Head of caudate nucleus (tissue), 42 donors: Measurements from ENCODE around the gene FAM83E.

ENCODE experiments used
- DNase-seq, 42 donors: peaks; one replicate each; pipeline versions ENCODE4 v3.0.0 to v3.0.0-alpha.2; 2020 to 2021; ENCODE audit warnings: mixed read lengths in 7 of 42
- intact Hi-C: fragments of 100-400 bp; cut with DNase I; formaldehyde crosslinking; loops from one replicate; pipeline ENCODE4 v1.15.0; 2022

FAM83E gene

DNA sequence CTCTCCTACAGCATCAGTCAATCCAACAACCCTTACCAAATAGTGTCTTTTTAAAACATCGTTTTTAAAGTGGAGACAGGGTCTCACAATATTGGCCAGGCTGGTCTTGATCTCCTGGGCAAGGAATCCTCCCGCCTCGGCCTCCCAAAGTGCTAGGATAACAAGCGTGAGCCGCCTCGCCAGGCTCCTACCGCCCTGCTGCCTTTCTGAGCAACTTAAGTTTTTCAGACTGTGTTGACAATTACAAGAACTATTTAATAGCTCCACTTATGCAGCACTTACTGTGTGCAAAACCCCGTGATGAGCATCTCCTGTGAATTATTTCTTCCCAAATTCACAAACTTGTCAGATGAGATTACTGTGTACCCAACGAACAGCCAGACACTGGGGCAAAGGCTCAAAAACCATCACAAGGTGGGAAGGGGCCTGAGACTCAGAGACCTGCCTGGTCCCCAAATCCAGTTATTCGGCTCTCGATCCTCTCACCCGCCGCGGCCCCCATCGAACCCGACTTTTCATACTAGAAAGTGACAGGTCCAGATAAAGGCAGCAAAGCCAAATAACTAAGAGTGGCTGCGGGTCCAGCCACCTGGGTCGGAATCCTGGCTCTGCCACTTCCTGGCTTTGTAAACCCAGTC, 3.5 kb upstream of the FAM83E start:
- intact Hi-C loops: no loop called here

DNA sequence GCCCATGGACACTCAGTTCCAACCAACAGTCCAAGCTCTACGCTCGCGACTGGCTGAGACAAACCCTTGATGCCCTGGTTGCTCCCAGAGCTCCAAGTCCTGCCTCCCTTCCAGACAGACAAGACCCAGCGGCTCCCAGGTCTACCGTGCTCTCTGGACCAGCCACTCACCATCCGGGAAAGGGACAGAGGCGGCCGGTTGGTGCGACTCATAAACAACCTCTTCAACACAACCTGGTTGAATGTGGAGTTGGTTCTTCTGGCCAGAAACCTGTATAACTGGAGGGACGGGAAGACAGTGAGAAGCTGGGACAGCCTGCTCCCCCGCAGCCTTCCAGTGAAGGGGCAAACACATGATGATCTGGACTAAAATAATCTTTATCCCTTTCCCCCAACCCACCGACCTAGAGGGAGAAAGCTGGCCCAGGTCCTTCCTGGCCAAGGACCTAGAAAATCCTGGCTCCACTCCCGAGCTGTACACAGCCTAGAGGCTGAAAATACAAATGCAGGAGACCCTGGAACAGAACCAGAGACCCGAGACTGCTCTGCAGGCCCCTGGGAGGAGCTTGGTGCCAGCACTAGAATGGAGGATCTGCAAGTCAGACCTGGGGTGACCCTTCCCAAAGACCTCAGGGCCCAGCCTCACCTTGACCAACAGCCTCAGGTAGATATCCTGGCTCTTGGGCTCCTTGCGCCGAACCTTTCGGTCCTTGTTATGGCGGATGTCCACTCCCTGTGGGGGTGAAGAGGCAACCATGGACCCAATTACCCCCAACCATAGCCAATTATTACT, 2.5 kb upstream of the FAM83E start:
- DNase-seq: no peak
- intact Hi-C loops: no loop called here

More for the DNA sequence above, 3.5 kb upstream of the FAM83E start:
- peak in 4 of 42 donors; percentile 31 to 59 (median 43) for DNase-seq

DNA sequence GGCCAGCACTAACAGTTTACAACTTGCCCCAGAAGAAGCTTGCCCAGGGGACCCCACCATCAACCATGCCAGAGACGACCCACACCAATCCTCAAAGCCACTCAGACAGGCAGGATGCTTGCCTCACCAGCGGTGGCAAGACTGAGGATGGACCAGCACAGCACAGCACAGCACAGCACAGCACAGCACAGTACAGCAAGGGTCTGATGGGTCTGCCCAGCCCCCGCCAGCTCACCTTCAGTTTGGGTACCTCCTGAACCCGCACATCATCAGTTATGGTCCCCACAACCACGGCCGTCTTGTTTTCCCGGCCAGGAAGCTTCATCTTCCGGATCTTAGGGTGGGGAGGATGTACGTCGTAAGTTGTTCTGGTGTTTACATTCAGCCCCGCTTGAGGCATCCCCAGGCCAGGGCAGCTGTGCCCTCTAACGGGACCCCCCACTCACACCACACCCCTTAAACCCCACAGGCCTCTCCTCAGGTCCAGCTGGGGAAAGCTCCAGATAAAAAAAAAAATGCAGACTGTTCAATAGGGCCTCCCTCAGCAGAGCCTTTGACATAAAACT, 1.7 kb upstream of the FAM83E start:
- intact Hi-C loops: no loop called here
- DNase-seq: no peak

DNA sequence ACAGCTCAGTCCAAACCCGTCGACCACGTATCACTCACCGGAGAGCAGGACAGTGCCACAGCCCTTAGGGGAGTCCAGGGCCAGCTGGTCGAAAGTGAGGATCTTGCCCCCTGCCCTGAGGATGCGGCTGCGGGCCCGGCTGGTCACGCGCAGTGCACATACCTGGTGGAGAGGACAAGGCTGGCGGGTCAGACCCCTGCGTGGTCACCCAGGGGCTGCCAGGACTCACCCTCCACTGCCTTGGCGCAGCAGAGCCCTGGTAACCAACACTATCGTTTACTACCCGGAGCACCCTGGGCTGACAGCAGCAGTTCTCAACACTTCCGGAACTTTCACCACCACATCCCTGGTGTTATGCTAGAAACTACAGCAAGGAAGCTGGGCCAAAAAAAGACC, 1.2 kb upstream of the FAM83E start:
- DNase-seq: no peak
- intact Hi-C loops: no loop called here

DNA sequence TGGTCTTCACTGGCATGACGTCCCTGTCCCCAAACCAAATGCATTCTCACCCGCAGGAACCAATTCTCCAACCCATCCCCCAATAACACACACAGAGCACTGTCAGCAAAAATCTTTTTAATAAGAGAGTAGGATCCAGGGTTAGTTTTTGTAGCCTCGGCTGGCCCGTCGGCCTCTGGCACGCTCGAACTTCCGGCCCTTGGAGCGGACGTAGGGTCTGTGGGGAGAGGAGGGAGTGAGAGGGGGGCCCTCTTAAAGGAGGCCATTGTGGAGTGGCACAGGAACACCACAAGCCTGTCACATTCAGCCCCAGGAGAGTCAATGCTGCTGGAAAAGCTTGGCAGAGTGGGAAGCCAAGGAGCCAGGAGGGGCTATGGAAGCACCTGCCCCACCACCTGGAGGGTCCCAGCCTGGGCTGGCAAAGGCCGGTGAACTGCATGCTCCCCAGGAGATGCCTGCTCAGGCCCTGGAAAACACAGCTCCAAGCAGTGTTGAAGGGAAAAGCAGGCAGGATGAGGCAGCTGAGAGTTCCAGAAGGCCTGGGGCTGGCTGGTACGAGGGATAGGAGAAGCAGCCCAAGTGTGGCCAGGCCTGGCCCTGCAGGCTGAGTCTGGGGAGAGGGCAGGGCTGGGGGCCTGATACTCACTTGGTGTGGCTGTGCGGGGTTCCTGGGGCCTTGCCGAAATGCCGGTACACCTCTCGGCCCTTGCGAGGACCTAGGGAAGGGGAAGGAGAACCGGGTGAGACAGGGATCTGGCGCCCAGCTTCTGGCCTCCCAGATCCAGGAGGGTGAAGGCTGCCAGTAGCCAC, 560 bp upstream of the FAM83E start:
- DNase-seq: no peak

DNA sequence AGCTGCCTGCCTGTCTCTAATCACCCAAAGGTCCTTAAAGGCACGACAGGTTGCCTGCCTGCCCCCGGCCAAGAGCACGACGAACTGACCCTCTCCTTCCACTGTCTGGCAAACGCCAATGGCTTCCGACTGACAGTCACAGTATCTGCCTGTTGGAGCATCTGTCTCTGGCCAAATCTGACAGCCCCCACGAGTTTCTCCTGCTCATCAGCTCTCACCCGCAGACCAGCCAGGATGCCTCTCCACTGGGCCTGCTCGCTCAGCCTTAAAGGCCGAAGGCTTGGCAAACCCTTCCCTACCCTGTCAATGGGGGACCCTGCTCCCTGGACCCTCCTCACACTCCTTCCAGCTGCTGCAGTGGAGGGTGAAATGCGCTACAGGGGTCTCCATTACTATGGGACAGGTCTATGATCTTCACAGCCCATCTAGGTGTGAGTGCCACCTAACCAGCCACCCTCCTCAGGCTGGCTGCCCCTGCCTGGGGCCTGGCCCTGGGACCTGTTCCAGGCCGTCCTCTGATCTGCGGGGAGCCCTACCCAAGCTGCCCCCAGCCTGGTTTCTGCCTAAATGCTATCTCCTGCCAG, 932 bp downstream of the FAM83E start:
- intact Hi-C loops: no loop called here
- no peak for DNase-seq

More for the DNA sequence above, 560 bp upstream of the FAM83E start:
- intact Hi-C loops: no loop called here

DNA sequence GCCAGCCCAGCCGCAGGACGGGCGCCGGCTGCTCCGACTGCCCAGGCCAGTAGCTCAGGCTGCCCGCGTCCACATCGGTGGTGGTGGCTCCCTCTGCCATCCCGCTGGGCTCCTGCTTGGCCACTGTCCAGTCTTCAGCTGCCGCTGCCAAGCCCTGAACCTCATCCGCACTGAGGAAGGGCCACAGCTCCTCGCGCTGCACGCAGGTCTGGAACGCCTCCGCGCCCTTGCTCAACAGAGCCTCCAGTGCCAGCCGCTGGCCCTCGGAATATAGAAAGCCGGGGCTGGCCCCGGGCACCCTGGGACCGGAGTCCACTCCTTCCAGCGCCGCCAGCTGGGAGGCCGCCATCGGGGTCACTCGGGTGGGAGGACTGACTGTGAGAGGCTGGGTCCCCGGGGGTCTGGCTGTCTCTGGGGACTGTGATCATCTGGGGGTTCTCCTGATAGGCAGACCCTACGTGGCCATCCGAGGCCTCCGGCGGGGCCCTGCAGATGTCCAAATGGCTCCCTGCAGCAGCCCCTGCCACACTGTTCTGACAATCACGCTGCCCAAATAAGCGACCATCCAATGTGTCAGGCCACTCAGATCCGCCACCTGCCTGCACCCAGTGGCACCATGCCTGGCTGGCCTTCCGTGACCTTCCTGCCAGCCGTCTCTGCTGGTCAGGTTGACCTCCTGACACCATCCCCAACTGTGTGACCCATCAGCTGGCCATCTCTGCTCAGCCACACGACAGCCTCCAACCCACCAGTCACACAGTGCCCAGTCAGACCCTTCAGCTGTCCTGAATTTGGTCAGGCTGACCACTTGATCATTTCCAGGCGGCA, 1.6 kb downstream of the FAM83E start:
- intact Hi-C loops: no loop called here
- peak in 36 of 42 donors; percentile 30 to 82 (median 69) for DNase-seq

DNA sequence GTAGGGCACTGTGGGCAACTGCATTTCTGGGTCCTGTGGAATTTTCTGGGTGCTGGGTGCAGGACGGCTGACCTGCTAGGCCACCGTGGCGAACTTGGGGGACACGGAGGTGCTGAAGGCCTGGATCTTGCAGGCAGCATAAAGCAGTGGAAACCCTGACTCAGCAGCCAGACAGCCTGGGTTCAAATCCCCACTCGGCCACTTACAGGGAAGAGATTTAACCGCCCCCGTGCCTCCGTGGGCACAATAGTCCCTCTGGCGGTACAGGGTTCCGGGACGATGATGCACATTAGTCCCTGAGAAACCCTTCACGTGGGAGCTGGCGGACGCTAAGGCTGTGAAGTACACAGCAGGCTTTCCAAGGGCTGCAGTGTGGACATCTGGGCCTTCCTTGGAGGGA, 3.0 kb downstream of the FAM83E start:
- DNase-seq: no peak
- intact Hi-C loops: no loop called here

DNA sequence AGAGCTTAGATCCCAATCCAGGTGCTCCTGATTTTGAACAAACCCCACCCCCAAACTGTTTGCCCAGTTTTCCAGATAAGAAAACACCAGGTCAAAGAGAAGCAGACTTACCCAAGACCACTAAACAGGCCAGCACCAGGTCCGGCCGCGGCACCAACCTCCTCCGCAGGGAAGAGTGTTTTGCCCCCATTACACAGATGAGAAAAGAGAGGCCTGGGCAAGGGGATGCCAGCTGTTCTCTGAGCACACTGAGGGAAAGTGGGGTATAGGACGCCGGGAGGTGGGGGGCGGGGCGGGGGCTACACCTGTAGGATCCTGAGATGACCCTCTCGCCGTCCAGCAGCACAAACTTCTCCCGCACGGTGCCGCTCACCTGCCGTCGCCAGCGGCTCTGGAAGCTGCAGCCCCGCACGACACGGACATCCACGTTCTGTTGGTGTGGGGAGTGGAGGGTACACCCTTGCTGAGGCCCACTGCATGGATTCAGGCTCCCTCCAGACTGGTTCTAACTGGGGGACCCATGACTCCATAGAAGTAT, 5.2 kb downstream of the FAM83E start:
- intact Hi-C loops: no loop called here
- DNase-seq: no peak

DNA sequence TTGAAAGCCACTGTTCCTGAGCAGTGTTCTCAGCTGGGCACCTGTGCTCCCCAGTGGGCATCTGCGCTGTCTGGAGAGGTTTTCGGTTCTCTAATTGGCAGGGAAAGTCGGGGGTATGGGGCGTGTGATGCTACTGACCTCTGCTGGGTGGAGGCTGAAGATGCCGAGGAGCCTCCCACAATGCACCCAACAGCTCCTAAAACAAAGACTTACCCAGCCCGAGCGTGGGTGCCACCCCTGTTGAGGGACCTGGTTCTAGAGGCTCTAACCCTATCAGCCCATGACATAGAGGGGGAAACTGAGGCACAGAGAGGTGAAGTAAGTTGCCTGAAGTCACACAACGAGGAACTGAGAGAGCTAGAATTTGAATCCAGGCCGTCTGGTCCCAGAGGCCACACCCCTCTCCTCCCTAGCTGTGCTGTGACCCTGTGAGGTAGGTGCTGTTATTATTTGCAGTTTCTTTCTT, 6.0 kb downstream of the FAM83E start:
- DNase-seq: peak in 25 of 42 donors; percentile 32 to 73 (median 51)
- intact Hi-C loops: no loop called here

DNA sequence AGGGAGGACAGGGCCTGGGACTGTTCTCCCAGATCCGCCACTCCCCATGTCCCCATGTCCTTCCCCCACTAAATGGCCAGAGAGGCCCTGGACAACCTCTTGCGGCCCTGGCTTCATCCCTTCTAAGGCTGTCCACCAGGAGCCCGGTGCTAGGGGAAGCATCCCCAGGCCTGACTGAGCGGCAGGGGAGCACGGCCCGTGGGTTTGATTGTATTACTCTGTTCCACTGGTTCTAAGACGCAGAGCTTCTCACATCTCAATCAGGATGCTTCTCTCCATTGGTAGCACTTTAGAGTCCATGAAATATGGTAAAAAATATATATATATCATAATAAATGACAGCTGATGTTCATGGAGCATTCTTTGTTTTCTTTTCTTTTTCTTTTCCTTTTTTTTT, 7.5 kb downstream of the FAM83E start:
- no peak for DNase-seq
- intact Hi-C loops: no loop called here

DNA sequence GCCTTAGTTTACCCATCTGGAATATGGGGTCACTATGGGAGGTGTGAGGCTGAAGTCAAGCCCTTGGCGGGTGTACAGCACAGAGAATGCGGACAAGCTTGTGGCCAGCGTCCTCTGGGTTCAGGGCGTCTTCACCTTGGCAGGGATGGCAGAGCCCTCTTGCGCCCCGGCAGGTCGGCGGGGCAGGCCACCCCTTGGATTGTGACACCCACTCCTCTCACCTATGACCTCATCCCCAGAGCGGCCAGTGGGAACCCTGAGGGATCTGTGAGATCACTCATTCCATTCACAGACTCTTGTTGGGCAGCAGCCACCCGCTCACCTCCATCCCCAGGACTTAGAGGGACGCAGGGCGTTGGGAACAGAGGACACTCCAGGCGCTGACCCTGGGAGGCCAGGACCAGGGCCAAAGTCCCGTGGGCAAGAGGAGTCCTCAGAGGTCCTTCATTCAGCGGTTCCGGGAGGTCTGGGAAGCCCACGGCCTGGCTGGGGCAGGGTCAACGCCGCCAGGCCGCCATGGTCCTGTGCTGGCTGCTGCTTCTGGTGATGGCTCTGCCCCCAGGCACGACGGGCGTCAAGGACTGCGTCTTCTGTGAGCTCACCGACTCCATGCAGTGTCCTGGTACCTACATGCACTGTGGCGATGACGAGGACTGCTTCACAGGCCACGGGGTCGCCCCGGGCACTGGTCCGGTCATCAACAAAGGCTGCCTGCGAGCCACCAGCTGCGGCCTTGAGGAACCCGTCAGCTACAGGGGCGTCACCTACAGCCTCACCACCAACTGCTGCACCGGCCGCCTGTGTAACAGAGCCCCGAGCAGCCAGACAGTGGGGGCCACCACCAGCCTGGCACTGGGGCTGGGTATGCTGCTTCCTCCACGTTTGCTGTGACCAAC, 8.2 kb downstream of the FAM83E start, which contains the start of gene SPACA4:
TSS of gene SPACA4 (plus strand) at position 280 of the 896 bp plus-strand sequence. CDS start at position 517, 237 bp downstream.
- intact Hi-C loops: no loop called here
- no peak for DNase-seq

DNA sequence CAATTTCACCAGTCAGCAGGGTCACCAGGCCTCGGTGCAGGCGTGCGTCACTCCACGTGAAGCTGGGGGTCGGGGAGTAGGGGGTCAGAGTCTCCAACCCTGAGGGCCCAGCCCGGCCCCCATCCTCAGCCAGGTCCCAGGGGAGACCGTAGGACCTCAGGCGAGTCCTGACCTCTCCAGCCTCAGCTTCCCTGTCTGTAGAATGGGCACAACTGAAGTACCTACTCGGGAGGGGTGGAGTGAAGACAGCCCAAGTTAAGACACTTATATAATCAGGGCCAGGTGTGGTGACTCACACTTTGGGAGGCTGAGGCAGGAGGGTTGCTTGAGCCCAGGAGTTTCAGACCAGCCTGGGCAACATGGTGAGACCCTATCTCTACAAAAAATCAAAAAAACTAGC, 11.0 kb downstream of the FAM83E start:
- no peak for DNase-seq
- intact Hi-C loops: no loop called here

DNA sequence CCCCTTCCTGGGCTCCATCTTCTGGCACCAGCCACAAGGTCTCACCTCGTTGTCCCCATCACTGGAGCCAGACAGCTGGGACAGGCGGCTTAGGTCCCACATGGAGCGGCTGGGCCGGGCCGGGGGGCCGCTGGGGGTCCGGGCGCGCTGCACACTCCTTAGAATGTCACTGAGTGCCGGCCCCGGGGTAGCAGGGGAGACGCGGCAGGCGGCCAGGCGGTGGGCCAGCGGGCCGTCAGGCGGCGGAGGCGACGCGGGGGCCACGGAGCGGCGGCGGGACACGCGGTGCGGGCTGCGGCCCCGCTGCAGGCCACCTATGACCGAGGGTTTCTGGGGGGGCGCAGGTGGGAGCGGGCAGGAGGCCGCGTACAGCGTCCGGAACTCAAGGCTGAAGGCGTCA, 11.4 kb downstream of the FAM83E start:
- intact Hi-C loops: no loop called here

DNA sequence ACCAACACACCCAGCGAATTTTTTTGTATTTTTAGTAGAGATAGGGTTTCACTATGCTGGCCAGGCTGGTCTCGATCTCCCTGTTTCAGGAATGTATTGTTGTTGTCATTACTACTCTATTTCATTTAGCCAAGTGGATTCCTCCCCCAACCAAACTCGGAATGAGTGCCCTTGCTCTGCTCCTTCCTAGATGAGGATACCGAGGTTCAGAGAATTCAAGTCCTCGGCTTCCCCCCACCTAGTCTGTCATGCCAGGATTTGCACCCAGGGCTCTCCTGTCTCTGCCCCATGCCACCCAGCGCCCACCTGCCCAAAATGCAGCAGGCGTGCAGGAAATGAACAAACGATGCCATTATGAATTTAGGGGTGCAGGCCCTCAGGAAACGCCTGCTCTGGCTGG, 11.9 kb downstream of the FAM83E start:
- intact Hi-C loops: no loop called here
- DNase-seq: no peak

More for the DNA sequence above, 11.4 kb downstream of the FAM83E start:
- DNase-seq: no peak

DNA sequence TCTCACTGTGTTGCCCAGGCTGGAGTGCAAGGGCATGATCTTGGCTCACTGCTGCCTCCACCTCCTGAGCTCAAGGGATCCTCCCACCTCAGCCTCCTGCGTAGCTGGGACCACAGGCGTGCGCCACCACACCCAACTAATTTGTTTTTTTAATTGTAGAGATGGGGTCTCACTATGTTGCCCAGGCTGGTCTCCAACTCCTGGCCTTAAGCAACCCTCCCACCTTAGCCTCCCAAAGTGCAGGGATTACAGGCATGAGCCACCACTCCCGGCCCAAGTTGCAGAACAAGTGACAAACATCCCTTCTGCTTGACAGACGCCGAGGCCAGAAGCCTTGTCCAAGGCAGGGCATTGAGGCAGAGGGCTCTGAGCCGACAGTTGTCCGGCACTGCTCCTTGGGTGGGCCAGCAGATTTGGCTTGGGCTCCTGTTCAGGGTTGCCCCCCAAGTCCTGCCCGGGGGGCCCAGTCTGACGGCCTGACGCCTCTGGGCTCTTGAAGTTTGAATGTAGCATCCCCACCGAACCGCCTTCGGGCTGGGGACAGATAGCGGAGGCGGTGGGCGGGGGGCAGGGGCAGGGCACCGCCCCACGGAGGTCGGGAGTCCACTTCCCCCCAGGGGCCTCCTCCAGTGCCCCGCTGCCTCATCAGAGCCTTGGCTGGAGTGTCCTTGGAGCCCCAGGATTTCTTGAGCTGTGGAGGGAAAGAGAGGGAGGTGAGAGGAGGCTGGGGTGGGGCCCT, 14.0 kb downstream of the FAM83E start:
- intact Hi-C loops: no loop called here
- no peak for DNase-seq
